GM18498 (cell line): Measurements from ENCODE around the gene ZNF728.
"Not testable (repeated sequence)": the region's sequence is repeated elsewhere in the genome, so short reads cannot be mapped to it uniquely, and the experiment has no call there.

Experiments used
- ATAC-seq: cut with Tn5 transposase; IDR thresholded peaks from one replicate; pipeline ENCODE4 v1.9.1; 2021; ENCODE audit warnings: mild to moderate bottlenecking, moderate library complexity; ENCODE audit not compliant: unreplicated experiment

The ZNF728 gene

GRCh38 chr19:23002690-23003422 lies at the start of gene ZNF728:
ZNF728 (minus strand) TSS chr19:23003176; CDS start chr19:23003030, 146 bp downstream.
- ATAC-seq, result no peak

- no peak for ATAC-seq
Measured at GRCh38 chr19:23052349-23052748, 49.4 kb upstream of the ZNF728 start.

- ATAC-seq, result no peak
Measured at GRCh38 chr19:23049256-23049655, 46.3 kb upstream of the ZNF728 start.

GRCh38 chr19:23046743-23047142 lies 43.8 kb upstream of the ZNF728 start:
- no peak for ATAC-seq

- ATAC-seq, result no peak
Measured at GRCh38 chr19:23033721-23034120, 30.7 kb upstream of the ZNF728 start.

- no peak for ATAC-seq
Measured at GRCh38 chr19:23015660-23016059, 12.7 kb upstream of the ZNF728 start.

- not testable (repeated sequence) for ATAC-seq
Measured at GRCh38 chr19:22994957-22995356, 8.0 kb downstream of the ZNF728 start.

- ATAC-seq, result no peak
Measured at GRCh38 chr19:22976248-22976647, 26.7 kb downstream of the ZNF728 start.

GRCh38 chr19:22975546-22976136 lies 27.3 kb downstream of the ZNF728 start:
- not testable (repeated sequence) for ATAC-seq

- ATAC-seq, result no peak
Measured at GRCh38 chr19:22945560-22945959, 57.4 kb downstream of the ZNF728 start.

- no peak for ATAC-seq
Measured at GRCh38 chr19:22935151-22935550, 67.8 kb downstream of the ZNF728 start.

GRCh38 chr19:22927576-22927975 lies 75.4 kb downstream of the ZNF728 start:
- ATAC-seq, result not testable (repeated sequence)

- not testable (repeated sequence) for ATAC-seq
Measured at GRCh38 chr19:22925181-22925580, 77.8 kb downstream of the ZNF728 start.
